Calu3 (cell line): ENCODE results near the gene TENM4. TPM values are rescaled to one million over a fixed set of nuclear protein-coding genes. Genes with fewer than 3 reads are reported as not detected.

Source experiments
- BruUV-seq: library from RNA; stranded (reverse); fragments of 400-500 nt; replicated peaks from 2 replicates; lab custom pipeline; 2021; lab: Mats Ljungman, UMichigan
- CTCF ChIA-PET: fragments of 300-600 bp; sonication (Branson Sonifier 250); formaldehyde crosslinking; loops from one replicate; lab custom pipeline; 2022; ENCODE audit warnings: antibody characterized with exemption; lab: Charles Lee
- DNase-seq: peaks from one replicate; pipeline ENCODE4 v3.0.0; 2022
- H3K27ac Mint-ChIP-seq: one replicate; pipeline ENCODE4 v1.8.0; 2022; ENCODE audit warnings: mixed read lengths; ENCODE audit not compliant: unreplicated experiment
- H3K27me3 Mint-ChIP-seq: one replicate; pipeline ENCODE4 v1.8.0; 2022; ENCODE audit warnings: mixed read lengths; ENCODE audit not compliant: unreplicated experiment
- H3K36me3 Mint-ChIP-seq: one replicate; pipeline ENCODE4 v1.8.0; 2022; ENCODE audit warnings: mild to moderate bottlenecking, moderate library complexity, mixed read lengths; ENCODE audit not compliant: insufficient read depth, unreplicated experiment
- H3K4me1 Mint-ChIP-seq: one replicate; pipeline ENCODE4 v1.8.0; 2022; ENCODE audit warnings: mild to moderate bottlenecking, low read depth, mixed read lengths; ENCODE audit not compliant: unreplicated experiment
- H3K4me3 Mint-ChIP-seq: one replicate; pipeline ENCODE4 v1.8.0; 2022; ENCODE audit warnings: mild to moderate bottlenecking, low read depth, moderate library complexity, mixed read lengths; ENCODE audit not compliant: unreplicated experiment
- H3K9me3 Mint-ChIP-seq: one replicate; pipeline ENCODE4 v1.8.0; 2022; ENCODE audit warnings: low read depth, mixed read lengths; ENCODE audit not compliant: unreplicated experiment
- intact Hi-C: fragments of 100-400 bp; cut with micrococcal nuclease; formaldehyde crosslinking; loops from one replicate; pipeline ENCODE4 v1.10.0; 2022; ENCODE audit not compliant: unreplicated experiment
- total RNA-seq: library from RNA; stranded (reverse); gene quantifications from 2 replicates; pipeline ENCODE4 v1.2.3, GENCODE V29; 2022
- TF ChIP-seq, protein P1 (sequence below): fragments of 200-600 bp; IDR thresholded peaks from one replicate; pipeline ENCODE4 v1.8.0; 2022; ENCODE audit warnings: antibody characterized with exemption; ENCODE audit not compliant: unreplicated experiment

TENM4 gene
- total RNA-seq, 1 experiment from 2014 or later, result not detected

DNA sequence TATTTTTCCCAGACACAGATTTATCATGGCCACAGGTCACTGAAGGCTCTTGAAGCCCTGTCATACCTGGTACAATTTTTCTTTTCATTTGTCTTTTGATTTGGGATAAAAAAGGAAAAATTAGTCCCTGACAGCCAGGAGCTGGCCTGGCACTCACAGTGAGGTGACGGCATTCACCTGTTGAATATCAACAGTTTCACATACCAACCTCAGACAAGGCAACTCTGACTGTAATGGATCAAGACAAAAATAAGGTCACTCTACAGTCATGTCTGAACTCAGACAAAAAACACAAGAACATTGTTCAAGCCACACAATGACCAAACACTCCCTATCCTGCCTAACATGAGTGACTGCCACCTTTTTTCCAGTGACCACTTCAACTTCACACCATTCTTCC lies 392.9 kb downstream of the TENM4 start:
- Mint-ChIP-seq H3K27ac (no peak overlapping the region), H3K4me1 (no peaks in the 10 kb centered on the region), H3K4me3 (no peak overlapping the region), H3K9me3 (no peaks in the 10 kb centered on the region), H3K36me3 (no peaks in the 10 kb centered on the region), H3K27me3 (peaks cover 96% of the 10 kb centered on the region)
- no peak for DNase-seq
- TF ChIP-seq, protein P1, sequence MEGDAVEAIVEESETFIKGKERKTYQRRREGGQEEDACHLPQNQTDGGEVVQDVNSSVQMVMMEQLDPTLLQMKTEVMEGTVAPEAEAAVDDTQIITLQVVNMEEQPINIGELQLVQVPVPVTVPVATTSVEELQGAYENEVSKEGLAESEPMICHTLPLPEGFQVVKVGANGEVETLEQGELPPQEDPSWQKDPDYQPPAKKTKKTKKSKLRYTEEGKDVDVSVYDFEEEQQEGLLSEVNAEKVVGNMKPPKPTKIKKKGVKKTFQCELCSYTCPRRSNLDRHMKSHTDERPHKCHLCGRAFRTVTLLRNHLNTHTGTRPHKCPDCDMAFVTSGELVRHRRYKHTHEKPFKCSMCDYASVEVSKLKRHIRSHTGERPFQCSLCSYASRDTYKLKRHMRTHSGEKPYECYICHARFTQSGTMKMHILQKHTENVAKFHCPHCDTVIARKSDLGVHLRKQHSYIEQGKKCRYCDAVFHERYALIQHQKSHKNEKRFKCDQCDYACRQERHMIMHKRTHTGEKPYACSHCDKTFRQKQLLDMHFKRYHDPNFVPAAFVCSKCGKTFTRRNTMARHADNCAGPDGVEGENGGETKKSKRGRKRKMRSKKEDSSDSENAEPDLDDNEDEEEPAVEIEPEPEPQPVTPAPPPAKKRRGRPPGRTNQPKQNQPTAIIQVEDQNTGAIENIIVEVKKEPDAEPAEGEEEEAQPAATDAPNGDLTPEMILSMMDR, result no peak
- intact Hi-C loops, result no loop called here
- no TSS peak for BruUV-seq
- CTCF ChIA-PET, result interaction anchor here (0.9 kb wide), 1 partner anchor 9 kb away, joined by 3 read pairs; no protein-coding TSS in a partner anchor

DNA sequence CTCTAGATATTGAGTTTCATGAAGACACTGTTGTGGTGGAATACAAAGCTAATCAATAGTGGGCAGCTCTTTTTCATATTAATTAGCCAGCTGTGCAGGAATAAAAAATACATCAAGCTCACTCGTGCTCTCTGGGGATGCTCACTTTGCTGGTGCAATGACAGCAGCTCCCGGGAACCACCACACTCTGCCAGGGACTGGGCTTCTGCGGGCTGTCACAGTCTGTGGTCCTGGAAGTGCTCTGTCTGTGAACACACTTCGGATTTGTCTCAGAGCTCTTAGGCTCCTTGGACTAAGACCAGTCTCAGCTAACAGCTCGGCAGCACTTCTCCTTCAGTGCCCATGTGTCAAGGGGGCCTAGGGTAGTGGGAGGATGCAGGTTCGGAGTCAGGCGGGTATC lies 393.5 kb downstream of the TENM4 start:
- no peak for DNase-seq
- Mint-ChIP-seq H3K4me3 (no peak overlapping the region), H3K27ac (no peak overlapping the region), H3K36me3 (no peaks in the 10 kb centered on the region), H3K4me1 (no peaks in the 10 kb centered on the region), H3K27me3 (peaks cover 99% of the 10 kb centered on the region), H3K9me3 (no peaks in the 10 kb centered on the region)
- CTCF ChIA-PET, result interaction anchor here (0.9 kb wide), 1 partner anchor 8 kb away, joined by 3 read pairs; no protein-coding TSS in a partner anchor
- BruUV-seq, result no TSS peak
- TF ChIP-seq, protein P1, result no peak
- intact Hi-C loops, result no loop called here

DNA sequence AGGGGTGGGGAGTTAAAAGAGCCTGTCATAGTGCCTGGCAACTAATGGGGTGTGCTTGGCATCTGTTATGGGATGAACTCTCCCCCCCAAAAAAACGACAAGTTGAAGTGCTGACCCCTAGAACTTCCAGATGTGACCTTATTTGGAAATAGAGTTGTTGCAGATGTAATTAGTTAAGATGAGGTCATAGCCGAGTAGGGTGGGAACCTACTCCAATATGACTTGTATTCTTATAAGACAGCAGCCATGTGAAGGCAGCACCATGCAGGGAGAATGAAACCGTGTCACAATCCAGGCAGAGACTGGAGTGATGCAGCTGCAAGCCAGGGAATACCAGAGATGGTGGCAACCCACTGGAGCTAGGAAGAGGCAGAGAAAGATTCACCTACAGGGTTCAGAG lies 394.5 kb downstream of the TENM4 start:
- Mint-ChIP-seq H3K4me1 (no peaks in the 10 kb centered on the region), H3K27ac (no peak overlapping the region), H3K36me3 (no peaks in the 10 kb centered on the region), H3K9me3 (no peaks in the 10 kb centered on the region), H3K4me3 (no peak overlapping the region), H3K27me3 (peaks cover 96% of the 10 kb centered on the region)
- DNase-seq, result no peak
- BruUV-seq, result no TSS peak
- intact Hi-C loops, result no loop called here
- CTCF ChIA-PET, result no interaction called here
- TF ChIP-seq, protein P1, result no peak

DNA sequence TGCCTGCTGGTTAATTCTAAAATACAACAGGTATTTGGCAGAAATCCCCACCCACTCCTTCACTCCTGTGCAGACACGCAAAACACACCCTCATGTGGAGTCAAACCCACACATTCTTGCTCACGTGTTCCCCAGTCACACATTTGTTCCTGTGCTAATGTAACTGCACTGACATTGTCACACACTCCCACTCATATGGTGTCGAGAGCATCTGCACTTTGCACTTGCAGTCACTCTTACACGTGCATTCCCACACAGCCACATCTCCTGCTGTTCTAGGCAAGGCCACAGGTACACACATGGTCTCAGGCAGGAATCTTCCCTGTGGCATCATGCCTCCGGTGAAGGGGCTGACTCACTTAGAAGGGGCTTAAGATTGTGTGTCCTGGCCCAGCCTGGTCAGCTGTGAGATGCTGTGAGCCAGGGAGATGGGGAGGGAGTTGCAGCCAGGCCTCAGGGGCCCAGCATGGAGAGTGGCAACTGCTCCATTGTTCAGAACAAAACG lies 395.0 kb downstream of the TENM4 start:
- H3K27ac Mint-ChIP-seq, result no peak overlapping the region
- CTCF ChIA-PET, result no interaction called here
- peaks cover 92% of the 10 kb centered on the region for H3K27me3 Mint-ChIP-seq
- intact Hi-C loops, result no loop called here
- no peaks in the 10 kb centered on the region for H3K4me1 Mint-ChIP-seq
- TF ChIP-seq, protein P1, result no peak
- H3K4me3 Mint-ChIP-seq, result no peak overlapping the region
- DNase-seq, result no peak
- H3K36me3 Mint-ChIP-seq, result no peaks in the 10 kb centered on the region
- no peaks in the 10 kb centered on the region for H3K9me3 Mint-ChIP-seq
- BruUV-seq, result no TSS peak
